Muscle layer of colon (tissue), 2 donors: ENCODE results near the gene NFKB1.

ENCODE experiments used
- H3K27ac ChIP-seq: one replicate; pipeline ENCODE4 v1.7.0; 2013; ENCODE audit warnings: low read depth, mild to moderate bottlenecking, low read length, moderate library complexity
- H3K27me3 ChIP-seq, 2 donors: one replicate each; pipeline ENCODE4 v1.7.0; 2013; ENCODE audit warnings: low read length in 2 of 2, mild to moderate bottlenecking in 2 of 2; ENCODE audit not compliant: insufficient read depth in 2 of 2, control insufficient read depth in 1 of 2
- H3K36me3 ChIP-seq: one replicate; pipeline ENCODE4 v1.7.0; 2013; ENCODE audit warnings: mild to moderate bottlenecking, low read length; ENCODE audit not compliant: insufficient read depth
- H3K4me1 ChIP-seq: one replicate; pipeline ENCODE4 v1.7.0; 2013; ENCODE audit warnings: mild to moderate bottlenecking, low read length; ENCODE audit not compliant: insufficient read depth
- H3K4me3 ChIP-seq, 2 donors: one replicate each; pipeline ENCODE4 v1.7.0; 2013; ENCODE audit warnings: low read length in 2 of 2, low read depth in 1 of 2, mild to moderate bottlenecking in 1 of 2, moderate library complexity in 1 of 2
- H3K9ac ChIP-seq: one replicate; pipeline ENCODE4 v1.7.0; 2013; ENCODE audit warnings: low read length
- H3K9me3 ChIP-seq: one replicate; pipeline ENCODE4 v1.7.0; 2013; ENCODE audit warnings: mild to moderate bottlenecking, low read length
- donor health status: abdominal sarcoma.
- donor health status: Adenocarcinoma of cecum.

The NFKB1 gene

DNA sequence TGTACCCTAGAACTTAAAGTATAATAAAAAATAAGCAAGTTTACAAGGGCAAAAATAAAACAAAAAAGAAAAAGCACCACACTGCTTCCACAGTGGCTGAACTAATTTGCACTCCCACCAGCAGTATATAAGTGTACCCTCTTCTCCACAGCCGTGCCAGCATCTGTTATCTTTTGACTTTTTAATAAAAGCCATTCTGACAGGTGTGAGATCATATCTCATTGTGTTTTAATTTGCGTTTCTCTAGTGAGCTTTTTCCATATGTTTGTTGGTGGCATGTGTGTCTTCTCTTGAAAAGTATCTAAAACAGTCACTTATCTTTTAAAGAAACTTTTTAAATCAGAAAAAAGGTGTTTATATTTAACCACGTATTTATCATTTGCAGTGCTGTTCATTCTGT is 71.3 kb downstream of the NFKB1 start:
- no peak overlapping the region for H3K9ac ChIP-seq
- H3K4me3 ChIP-seq = no peak overlapping the region
- H3K27ac ChIP-seq = no peak overlapping the region
- peaks cover 5% of the 10 kb centered on the region for H3K36me3 ChIP-seq
- no peaks in the 10 kb centered on the region for H3K9me3 ChIP-seq
- no peaks in the 10 kb centered on the region for H3K27me3 ChIP-seq
- peaks cover 7% of the 10 kb centered on the region for H3K4me1 ChIP-seq

DNA sequence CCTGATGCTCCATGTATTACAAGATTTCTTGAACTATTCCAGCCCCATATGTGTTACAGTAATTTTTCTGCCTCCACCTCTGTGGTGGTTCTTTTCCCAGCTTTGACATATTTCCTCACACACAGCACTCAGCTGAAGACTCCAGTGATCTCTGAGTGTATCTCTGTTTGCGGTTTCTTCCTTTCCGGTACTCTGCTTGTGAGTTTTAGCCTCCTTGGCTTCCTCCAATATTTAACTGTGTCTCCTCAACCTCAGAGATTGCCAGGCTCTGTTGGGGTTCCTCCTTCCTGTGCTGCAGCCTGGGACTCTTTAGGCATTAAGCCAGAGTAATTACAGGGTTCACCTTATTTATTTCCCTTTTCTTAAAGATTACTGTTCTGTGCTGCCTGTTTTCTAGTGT is 73.2 kb downstream of the NFKB1 start:
- Histone ChIP-seq H3K27ac (no peak overlapping the region), H3K9me3 (no peaks in the 10 kb centered on the region), H3K36me3 (peaks cover 19% of the 10 kb centered on the region), H3K4me1 (peaks cover 7% of the 10 kb centered on the region), H3K27me3 (no peaks in the 10 kb centered on the region), H3K4me3 (no peak overlapping the region), H3K9ac (no peak overlapping the region)

DNA sequence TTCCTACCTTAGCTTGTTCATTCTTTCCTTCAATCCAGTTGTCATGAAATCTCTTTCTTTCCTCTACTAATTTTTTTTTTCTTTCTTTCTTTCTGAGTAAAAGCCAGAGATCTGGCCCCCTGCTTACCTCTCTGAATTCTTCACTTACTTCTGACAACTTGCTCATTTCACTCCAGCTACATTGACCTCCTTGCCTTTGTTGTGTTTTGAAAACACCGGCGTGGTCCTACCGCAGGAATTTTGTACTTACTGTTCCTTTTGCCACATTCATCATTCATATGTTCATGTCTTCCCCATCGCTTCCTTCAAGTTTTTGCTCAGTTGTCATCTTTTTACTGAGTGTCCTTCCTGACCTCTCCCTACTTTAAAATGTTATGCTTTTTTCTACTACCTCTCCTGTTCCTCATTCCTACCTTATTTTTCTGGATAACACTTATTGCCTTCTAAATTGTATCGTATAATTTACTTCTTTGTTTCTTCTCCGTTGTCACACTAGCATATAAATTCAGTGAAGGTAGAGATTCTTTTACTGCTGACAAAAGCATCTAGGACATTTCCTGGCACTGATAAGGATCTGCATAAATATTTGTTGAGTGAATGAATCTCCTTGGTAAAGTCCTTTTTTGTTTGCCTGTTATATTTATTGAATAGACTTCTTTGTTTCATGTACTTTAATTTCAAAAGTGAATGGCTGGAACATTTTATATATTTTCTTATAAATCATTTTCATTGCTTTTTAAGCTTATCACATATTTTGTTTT is 74.4 kb downstream of the NFKB1 start:
- peaks cover 7% of the 10 kb centered on the region for H3K4me1 ChIP-seq
- peaks cover 19% of the 10 kb centered on the region for H3K36me3 ChIP-seq
- no peaks in the 10 kb centered on the region for H3K9me3 ChIP-seq
- no peaks in the 10 kb centered on the region for H3K27me3 ChIP-seq
- H3K4me3 ChIP-seq = no peak overlapping the region
- no peak overlapping the region for H3K27ac ChIP-seq
- no peak overlapping the region for H3K9ac ChIP-seq

DNA sequence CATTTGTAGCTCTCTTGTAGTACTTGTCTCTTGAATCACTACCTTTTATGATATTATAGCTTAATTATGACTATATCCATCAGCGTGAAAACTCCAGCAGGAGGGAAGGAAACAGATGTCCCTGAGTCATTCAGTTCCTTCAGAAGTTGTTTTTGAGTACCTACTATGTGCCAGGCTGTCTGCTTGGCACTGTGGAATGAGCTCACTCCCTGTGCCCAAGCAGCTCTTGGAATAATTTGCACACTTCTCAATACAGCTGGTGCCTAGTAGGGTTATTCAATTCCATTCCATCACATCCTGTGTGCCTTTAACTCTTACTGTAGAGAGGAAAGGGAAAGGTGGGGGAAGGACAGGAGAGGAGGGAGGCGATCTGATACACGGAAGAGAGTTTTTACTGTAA is 77.1 kb downstream of the NFKB1 start:
- no peaks in the 10 kb centered on the region for H3K27me3 ChIP-seq
- H3K27ac ChIP-seq = no peak overlapping the region
- H3K4me3 ChIP-seq = no peak overlapping the region
- peaks cover 33% of the 10 kb centered on the region for H3K36me3 ChIP-seq
- H3K9me3 ChIP-seq = no peaks in the 10 kb centered on the region
- H3K4me1 ChIP-seq = peaks cover 7% of the 10 kb centered on the region
- H3K9ac ChIP-seq = no peak overlapping the region

DNA sequence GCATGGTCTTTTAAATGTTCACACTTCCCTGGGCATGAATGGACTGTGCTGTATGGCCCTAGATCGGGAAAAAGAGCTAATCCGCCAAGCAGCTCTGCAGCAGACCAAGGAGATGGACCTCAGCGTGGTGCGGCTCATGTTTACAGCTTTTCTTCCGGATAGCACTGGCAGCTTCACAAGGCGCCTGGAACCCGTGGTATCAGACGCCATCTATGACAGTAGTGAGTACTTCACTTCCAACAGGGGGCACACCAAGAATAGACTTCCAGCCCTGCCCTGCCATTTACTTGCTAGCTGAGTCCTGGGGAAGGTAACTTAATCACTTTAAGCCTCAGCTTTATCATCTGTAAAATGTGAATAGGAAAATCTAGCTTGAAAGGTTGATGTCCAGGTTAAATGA is 77.7 kb downstream of the NFKB1 start:
- no peaks in the 10 kb centered on the region for H3K27me3 ChIP-seq
- H3K9ac ChIP-seq = no peak overlapping the region
- no peak overlapping the region for H3K4me3 ChIP-seq
- peaks cover 7% of the 10 kb centered on the region for H3K4me1 ChIP-seq
- H3K27ac ChIP-seq = no peak overlapping the region
- H3K9me3 ChIP-seq = no peaks in the 10 kb centered on the region
- peaks cover 39% of the 10 kb centered on the region for H3K36me3 ChIP-seq

DNA sequence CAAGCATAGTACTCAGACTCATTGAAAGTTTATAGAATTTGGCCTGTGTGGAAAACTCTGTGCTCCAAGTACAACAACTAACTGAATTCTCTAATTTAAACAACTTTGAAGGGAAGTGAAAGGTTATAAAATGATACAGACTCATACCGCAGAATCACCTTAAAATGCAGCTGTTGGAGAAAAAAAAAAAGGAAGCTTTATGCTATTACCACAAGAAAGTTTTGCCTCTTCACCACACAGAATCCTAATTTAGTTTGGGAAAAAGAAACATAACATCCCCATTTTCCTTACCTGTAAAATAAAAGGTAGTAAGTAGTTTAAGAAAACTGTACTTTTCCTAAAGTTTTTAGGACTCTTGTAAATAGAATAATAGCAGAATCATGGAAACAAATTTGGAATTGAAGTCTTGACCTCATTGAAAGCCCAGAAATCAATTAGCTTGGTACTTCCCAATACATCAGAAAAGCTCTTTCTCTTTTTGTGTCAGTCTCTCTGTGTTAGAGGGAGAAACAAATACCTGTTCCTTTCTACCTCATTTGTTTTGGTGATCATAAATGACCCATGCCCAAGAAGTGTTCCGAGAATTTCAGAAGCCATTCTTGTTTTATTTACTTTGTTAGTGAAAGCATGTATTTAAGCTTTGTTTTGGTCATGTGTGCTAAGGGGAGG is 78.8 kb downstream of the NFKB1 start:
- no peaks in the 10 kb centered on the region for H3K9me3 ChIP-seq
- H3K36me3 ChIP-seq = peaks cover 39% of the 10 kb centered on the region
- no peak overlapping the region for H3K4me3 ChIP-seq
- H3K27ac ChIP-seq = no peak overlapping the region
- H3K9ac ChIP-seq = no peak overlapping the region
- no peaks in the 10 kb centered on the region for H3K4me1 ChIP-seq
- no peaks in the 10 kb centered on the region for H3K27me3 ChIP-seq

DNA sequence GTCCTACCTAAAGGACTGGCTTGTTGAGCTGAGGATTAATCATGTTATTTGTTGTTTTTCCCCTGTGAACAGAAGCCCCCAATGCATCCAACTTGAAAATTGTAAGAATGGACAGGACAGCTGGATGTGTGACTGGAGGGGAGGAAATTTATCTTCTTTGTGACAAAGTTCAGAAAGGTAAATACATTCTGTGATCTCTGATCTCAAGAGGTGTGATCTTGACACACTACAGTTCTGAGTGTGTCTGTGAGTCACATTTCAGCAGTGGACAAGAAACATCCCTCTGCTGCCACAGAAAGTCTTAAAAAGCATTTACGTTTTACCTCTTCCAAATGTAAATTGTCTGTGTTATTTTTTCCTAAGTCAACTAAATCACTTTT is 79.3 kb downstream of the NFKB1 start:
- Histone ChIP-seq H3K36me3 (peaks cover 42% of the 10 kb centered on the region), H3K4me3 (no peak overlapping the region)

DNA sequence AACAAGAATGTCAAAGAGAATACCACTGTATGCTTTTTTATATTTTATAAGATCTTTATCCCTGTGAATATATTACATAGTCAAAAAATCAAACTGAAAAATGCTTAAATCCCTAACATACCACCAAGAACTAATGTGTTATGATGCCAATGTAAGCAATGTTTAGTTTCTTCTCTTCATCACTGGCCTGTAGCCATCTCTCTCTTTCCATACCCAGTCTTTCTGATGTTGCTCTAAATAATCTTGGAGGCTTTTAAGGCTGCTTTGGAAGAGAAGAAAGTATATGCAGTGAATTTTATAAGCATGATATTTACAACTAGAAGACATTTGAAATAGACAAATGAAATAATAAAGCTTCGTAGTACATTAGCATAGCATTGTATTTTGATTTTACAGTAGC is 82.9 kb downstream of the NFKB1 start:
- Histone ChIP-seq H3K4me3 (no peak overlapping the region), H3K9ac (no peak overlapping the region), H3K9me3 (no peaks in the 10 kb centered on the region), H3K27ac (no peak overlapping the region), H3K4me1 (no peaks in the 10 kb centered on the region), H3K36me3 (peaks cover 35% of the 10 kb centered on the region), H3K27me3 (no peaks in the 10 kb centered on the region)

More for the DNA sequence above, 79.3 kb downstream of the NFKB1 start:
- H3K9me3 ChIP-seq = no peaks in the 10 kb centered on the region
- no peaks in the 10 kb centered on the region for H3K4me1 ChIP-seq
- H3K27me3 ChIP-seq = no peaks in the 10 kb centered on the region
- H3K9ac ChIP-seq = no peak overlapping the region
- no peak overlapping the region for H3K27ac ChIP-seq

DNA sequence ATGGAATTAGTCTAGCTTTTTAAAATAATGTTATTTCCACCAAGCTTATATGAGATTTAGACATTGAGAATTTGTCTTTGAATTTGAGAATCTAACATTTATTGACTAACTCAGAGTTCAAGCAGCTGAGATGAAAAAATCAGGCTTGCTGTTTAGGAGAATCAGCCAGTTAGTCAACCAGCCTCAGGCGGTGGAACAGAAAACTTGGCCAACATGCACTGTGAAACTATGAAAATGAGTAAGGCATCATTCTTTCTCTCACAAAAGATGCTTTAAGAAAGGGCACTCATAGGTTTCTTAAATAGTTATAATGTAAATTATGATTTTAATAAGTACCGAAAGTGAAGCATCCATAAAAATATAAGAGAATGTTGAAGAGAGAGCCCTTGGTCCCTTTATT is 84.2 kb downstream of the NFKB1 start:
- Histone ChIP-seq H3K27me3 (no peaks in the 10 kb centered on the region), H3K36me3 (peaks cover 33% of the 10 kb centered on the region), H3K9ac (no peak overlapping the region), H3K27ac (no peak overlapping the region), H3K9me3 (no peaks in the 10 kb centered on the region), H3K4me1 (no peaks in the 10 kb centered on the region), H3K4me3 (no peak overlapping the region)

DNA sequence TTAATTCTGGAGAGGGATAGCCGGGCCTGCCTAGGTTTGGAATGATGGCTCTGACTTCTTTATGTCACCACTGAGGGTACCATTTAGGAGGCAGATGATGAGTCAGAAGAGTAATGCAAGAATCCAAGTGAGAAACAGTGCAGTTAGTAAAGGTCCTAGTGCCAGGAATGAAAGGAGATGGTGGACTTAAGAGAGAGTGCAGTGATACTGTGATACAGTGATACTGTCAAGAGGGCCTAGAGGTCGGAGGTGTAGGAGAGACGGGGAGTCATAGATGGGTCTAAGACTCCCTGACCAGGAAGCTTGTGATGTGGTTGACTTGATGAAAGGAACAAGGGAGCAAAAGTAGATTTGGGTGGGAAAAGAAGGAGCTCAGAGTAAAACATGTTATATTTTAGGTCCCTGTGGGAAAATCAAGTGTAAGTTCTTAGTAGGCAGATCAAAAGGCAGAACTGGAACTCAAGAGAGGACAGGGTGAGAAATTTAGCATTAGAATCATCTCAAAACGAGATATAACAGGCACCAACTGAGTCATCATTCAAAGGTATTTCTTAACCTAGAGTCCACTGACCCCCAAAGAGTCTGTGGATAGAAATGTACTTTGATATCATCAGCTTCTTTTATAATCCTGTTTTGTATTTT is 85.0 kb downstream of the NFKB1 start:
- Histone ChIP-seq H3K36me3 (peaks cover 33% of the 10 kb centered on the region), H3K9me3 (no peaks in the 10 kb centered on the region), H3K27me3 (no peaks in the 10 kb centered on the region)

DNA sequence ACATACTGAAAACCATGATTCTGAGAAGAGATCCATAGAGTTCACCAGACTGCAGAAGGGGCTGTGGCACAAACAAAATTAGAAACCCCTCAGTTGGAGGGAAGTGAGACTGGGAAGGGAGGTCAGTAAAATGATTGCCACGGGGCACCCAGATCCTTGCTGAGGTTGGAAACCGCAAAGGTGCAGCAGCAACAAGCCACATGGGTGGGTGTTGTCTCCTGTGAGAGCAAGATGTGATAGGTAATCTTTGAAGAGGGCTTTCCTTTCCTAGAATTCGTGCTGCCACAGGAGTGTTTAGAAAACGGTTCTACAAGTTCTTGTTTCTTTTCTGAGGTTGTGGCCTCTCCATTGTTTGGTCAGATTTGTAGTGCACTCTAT is 85.5 kb downstream of the NFKB1 start:
- Histone ChIP-seq H3K4me3 (no peak overlapping the region), H3K9me3 (no peaks in the 10 kb centered on the region), H3K36me3 (peaks cover 32% of the 10 kb centered on the region), H3K27ac (no peak overlapping the region), H3K4me1 (no peaks in the 10 kb centered on the region), H3K27me3 (no peaks in the 10 kb centered on the region), H3K9ac (no peak overlapping the region)

More for the DNA sequence above, 85.0 kb downstream of the NFKB1 start:
- no peak overlapping the region for H3K9ac ChIP-seq
- no peaks in the 10 kb centered on the region for H3K4me1 ChIP-seq
- H3K27ac ChIP-seq = no peak overlapping the region
- H3K4me3 ChIP-seq = no peak overlapping the region
